Vagina (tissue), 2 donors: ENCODE measurements around the gene NLRC3. TPM values are rescaled to one million over a fixed set of nuclear protein-coding genes. Genes with fewer than 3 reads are reported as not detected.
"Not testable (repeated sequence)": the region's sequence is repeated elsewhere in the genome, so short reads cannot be mapped to it uniquely, and the experiment has no call there.

Source experiments
- DNase-seq, 2 donors: peaks; one replicate each; pipeline ENCODE4 v3.0.0-alpha.2; 2017; ENCODE audit errors: extremely low spot score in 2 of 2
- H3K27ac ChIP-seq: fragments of 200-600 bp; sonication (generic); one replicate; pipeline ENCODE4 v1.5.1; 2019
- H3K27me3 ChIP-seq: fragments of 200-600 bp; sonication (generic); one replicate; pipeline ENCODE4 v1.5.1; 2019
- H3K36me3 ChIP-seq, 2 donors: fragments of 200-600 bp; sonication (generic); one replicate each; pipeline ENCODE4 v1.5.1; 2017 to 2019
- H3K4me1 ChIP-seq: fragments of 200-600 bp; sonication (generic); one replicate; pipeline ENCODE4 v1.5.1; 2019
- H3K4me3 ChIP-seq, 2 donors: fragments of 200-600 bp; sonication (generic); 1 replicate in 1 of 2; 2 replicates in 1 of 2; pipeline ENCODE4 v1.5.1; 2016 to 2019
- H3K9me3 ChIP-seq: fragments of 200-600 bp; sonication (generic); one replicate; pipeline ENCODE4 v1.5.1; 2019
- CTCF ChIP-seq, 3 experiments: fragments of 450-650 bp in 2 of 3; fragments of 200-600 bp in 1 of 3; sonication (generic) in 1 of 3; IDR thresholded peaks; one replicate each; pipeline ENCODE4 v1.5.1; 2017 to 2019; ENCODE audit warnings: antibody characterized with exemption in 3 of 3, mild to moderate bottlenecking in 2 of 3, moderate library complexity in 2 of 3
- POLR2A ChIP-seq, 2 donors: fragments of 450-650 bp; IDR thresholded peaks; one replicate each; pipeline ENCODE4 v1.6.1; 2017; ENCODE audit warnings: antibody characterized with exemption in 2 of 2, mild to moderate bottlenecking in 2 of 2, moderate library complexity in 2 of 2
- POLR2AphosphoS5 ChIP-seq, 2 donors: sonication (generic); formaldehyde crosslinking; IDR thresholded peaks; one replicate each; pipeline ENCODE4 v1.9.0; 2017; ENCODE audit warnings: antibody characterized with exemption in 2 of 2, mild to moderate bottlenecking in 2 of 2, low read depth in 1 of 2; ENCODE audit not compliant: insufficient read depth in 1 of 2
- intact Hi-C: fragments of 100-400 bp; cut with DNase I; formaldehyde crosslinking; loops from one replicate; pipeline ENCODE4 v1.15.1; 2023
- total RNA-seq: library from RNA; depleted of rRNA; stranded (reverse); fragments of >200 nt; gene quantifications from one replicate; pipeline ENCODE4 v1.2.3, GENCODE V29; 2016

The NLRC3 gene
- total RNA-seq, 1 donor from 2014 or later, result 12.5 TPM

- peaks cover 4 to 40% of the 10 kb centered on the region in 2 donors for H3K36me3 ChIP-seq
- no peak overlapping the region for H3K4me3 ChIP-seq
- no peak for DNase-seq
- intact Hi-C loops, result no loop called here
- no peaks in the 10 kb centered on the region for H3K27me3 ChIP-seq
- no peak overlapping the region for H3K27ac ChIP-seq
- TF ChIP-seq POLR2AphosphoS5 (IDR thresholded peaks at IDR 0.05; ENCODE audit: insufficient read depth in 1 of 2, low read depth in 1 of 2) (no peak), POLR2A (IDR thresholded peaks at IDR 0.05) (no peak)
- H3K4me1 ChIP-seq, result no peaks in the 10 kb centered on the region
- H3K9me3 ChIP-seq, result no peaks in the 10 kb centered on the region
These were observed 46.8 kb downstream of the NLRC3 start for GRCh38 chr16:3530371-3530914.

GRCh38 chr16:3529175-3529574 is 48.0 kb downstream of the NLRC3 start:
- H3K4me3 ChIP-seq, result no peak overlapping the region
- no peaks in the 10 kb centered on the region for H3K9me3 ChIP-seq
- no peaks in the 10 kb centered on the region for H3K4me1 ChIP-seq
- H3K27ac ChIP-seq, result no peak overlapping the region
- no peak for DNase-seq
- intact Hi-C loops, result loop anchor here (10.0 kb wide), 1 partner anchor 346 kb away; no protein-coding TSS in a partner anchor
- no peaks in the 10 kb centered on the region for H3K27me3 ChIP-seq
- H3K36me3 ChIP-seq, result peaks cover 4 to 50% of the 10 kb centered on the region in 2 donors
- TF ChIP-seq CTCF (IDR thresholded peaks at IDR 0.05), result no peak
- TF ChIP-seq POLR2A (IDR thresholded peaks at IDR 0.05), result no peak
- TF ChIP-seq POLR2AphosphoS5 (IDR thresholded peaks at IDR 0.05; ENCODE audit: insufficient read depth in 1 of 2, low read depth in 1 of 2), result no peak

GRCh38 chr16:3528406-3528805 is 48.8 kb downstream of the NLRC3 start:
- intact Hi-C loops, result loop anchor here (10.0 kb wide), 1 partner anchor 346 kb away; no protein-coding TSS in a partner anchor
- H3K36me3 ChIP-seq, result peaks cover 4 to 51% of the 10 kb centered on the region in 2 donors
- DNase-seq, result no peak

GRCh38 chr16:3527216-3527829 is 49.9 kb downstream of the NLRC3 start:
- not testable (repeated sequence) for H3K27me3 ChIP-seq, H3K27ac ChIP-seq, H3K4me1 ChIP-seq, H3K4me3 ChIP-seq, DNase-seq, H3K9me3 ChIP-seq
- TF ChIP-seq CTCF (IDR thresholded peaks at IDR 0.05), result peak in 2 of 3 experiments; percentile 27 to 47
- peaks cover 4 to 46% of the 10 kb centered on the region in 2 donors for H3K36me3 ChIP-seq
- intact Hi-C loops, result loop anchor here (10.0 kb wide), 1 partner anchor 347 kb away; no protein-coding TSS in a partner anchor

More at GRCh38 chr16:3528406-3528805, 48.8 kb downstream of the NLRC3 start:
- no peak overlapping the region for H3K4me3 ChIP-seq
- no peak overlapping the region for H3K27ac ChIP-seq
- H3K27me3 ChIP-seq, result no peaks in the 10 kb centered on the region
- H3K4me1 ChIP-seq, result no peaks in the 10 kb centered on the region
- TF ChIP-seq CTCF (IDR thresholded peaks at IDR 0.05) (no peak), POLR2A (IDR thresholded peaks at IDR 0.05) (no peak), POLR2AphosphoS5 (IDR thresholded peaks at IDR 0.05; ENCODE audit: insufficient read depth in 1 of 2, low read depth in 1 of 2) (no peak)
- no peaks in the 10 kb centered on the region for H3K9me3 ChIP-seq

GRCh38 chr16:3525951-3526350 is 51.3 kb downstream of the NLRC3 start:
- no peak overlapping the region for H3K4me3 ChIP-seq
- intact Hi-C loops, result loop anchor here (10.0 kb wide), 1 partner anchor 349 kb away; no protein-coding TSS in a partner anchor
- H3K36me3 ChIP-seq, result peaks cover 4 to 35% of the 10 kb centered on the region in 2 donors
- TF ChIP-seq POLR2A (IDR thresholded peaks at IDR 0.05) (no peak), CTCF (IDR thresholded peaks at IDR 0.05) (no peak), POLR2AphosphoS5 (IDR thresholded peaks at IDR 0.05; ENCODE audit: insufficient read depth in 1 of 2, low read depth in 1 of 2) (no peak)
- H3K4me1 ChIP-seq, result no peaks in the 10 kb centered on the region
- no peaks in the 10 kb centered on the region for H3K27me3 ChIP-seq
- no peak for DNase-seq
- no peak overlapping the region for H3K27ac ChIP-seq
- H3K9me3 ChIP-seq, result no peaks in the 10 kb centered on the region
